Left colon (tissue), 2 donors: ENCODE measurements around the gene NRK. TPM values are rescaled to one million over a fixed set of nuclear protein-coding genes. Genes with fewer than 3 reads are reported as not detected.
"Not testable (repeated sequence)": the region's sequence is repeated elsewhere in the genome, so short reads cannot be mapped to it uniquely, and the experiment has no call there.

Experiments used
- ATAC-seq: fragments of 200-7000 bp; cut with Tn5 transposase; one replicate; pipeline ENCODE4 v1.9.1; 2020; ENCODE audit warnings: mild to moderate bottlenecking, moderate library complexity
- DNase-seq, 2 donors: peaks; one replicate each; pipeline ENCODE4 v3.0.0-alpha.2; 2020
- intact Hi-C, 2 donors: fragments of 100-400 bp; cut with DNase I in 1 of 2; cut with micrococcal nuclease in 1 of 2; formaldehyde crosslinking; loops; one replicate each; pipeline versions ENCODE4 v1.11.2 to v1.14.0; 2022; cut with DNase I, micrococcal nuclease
- total RNA-seq, 2 donors: library from RNA; stranded (reverse); fragmentation: NEBNext Ultra II Directional; extraction: Animal tissue kit (Norgen Biotek cat#: 25700); gene quantifications; one replicate each; pipeline ENCODE4 v1.2.1, GENCODE V29; 2021
- donor health status: DM: no; HTN: no; CAD: no.
- donor health status: DM: yes; HTN: yes; CAD: no.

Gene NRK
- total RNA-seq, 2 donors from 2014 or later: 0.06 to 0.34 TPM

GRCh38 chrX:105876658-105877057 lies 54.3 kb downstream of the NRK start:
- ATAC-seq: peak; percentile 45
- DNase-seq: no peak
- intact Hi-C loops: no loop called here

DNA sequence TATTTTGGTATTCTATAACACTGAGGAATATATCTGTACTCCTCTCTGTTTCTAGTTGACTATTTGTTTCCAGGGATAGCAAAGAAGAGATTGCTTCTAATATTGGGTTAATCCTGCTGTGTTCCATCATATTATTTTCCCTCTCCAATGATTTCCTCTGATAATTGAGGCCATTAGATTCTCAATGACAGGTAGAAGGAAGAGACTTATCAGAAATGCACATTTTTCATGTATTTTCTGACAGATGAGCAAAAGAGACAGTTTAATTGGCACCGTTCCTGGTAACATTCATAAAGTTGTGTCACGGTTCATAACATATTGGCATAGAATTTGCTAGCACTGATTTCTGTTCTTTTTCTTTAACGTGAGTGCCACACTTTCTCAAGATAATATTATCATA lies 58.2 kb downstream of the NRK start:
- intact Hi-C loops: no loop called here
- ATAC-seq (no peak), DNase-seq (no peak)

GRCh38 chrX:105882581-105883275 lies 60.4 kb downstream of the NRK start:
- DNase-seq: no peak
- intact Hi-C loops: no loop called here
- ATAC-seq: no peak

- ATAC-seq (no peak), DNase-seq (no peak)
- intact Hi-C loops: no loop called here
Observed at GRCh38 chrX:105894721-105895120, 72.4 kb downstream of the NRK start.

GRCh38 chrX:105909576-105909975 lies 87.2 kb downstream of the NRK start:
- intact Hi-C loops: no loop called here
- ATAC-seq: no peak
- DNase-seq: no peak

DNA sequence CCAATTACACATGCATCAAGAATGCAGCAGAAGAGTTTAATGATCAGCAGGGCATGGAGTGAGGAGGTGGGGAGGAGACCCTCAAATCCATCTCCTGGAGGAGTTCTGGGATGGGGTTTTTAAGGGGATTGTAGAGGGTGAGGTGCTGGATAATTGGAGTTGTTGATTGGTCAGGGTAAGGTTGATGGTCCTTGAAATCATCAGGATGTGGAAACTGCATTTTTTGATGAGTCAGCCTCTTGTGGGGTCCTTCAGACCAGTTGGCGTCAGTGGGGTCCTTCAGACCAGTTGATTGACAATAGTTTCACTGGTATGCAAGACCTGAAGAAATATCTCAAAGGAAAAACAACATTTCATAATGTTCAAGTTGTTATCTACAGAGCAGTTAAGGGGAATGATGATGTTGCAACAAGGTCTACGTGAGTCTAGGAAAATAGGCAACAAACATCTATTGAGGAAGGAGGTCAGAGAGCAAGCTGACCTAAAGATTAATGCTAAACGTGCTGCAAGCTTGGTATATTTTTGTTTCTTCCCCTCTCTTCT lies 88.3 kb downstream of the NRK start:
- intact Hi-C loops: no loop called here
- ATAC-seq: no peak
- DNase-seq: no peak

- DNase-seq (no peak), ATAC-seq (no peak)
Observed at GRCh38 chrX:105945266-105945665, 122.9 kb downstream of the NRK start.

GRCh38 chrX:105969487-105969886 lies 147.1 kb downstream of the NRK start:
- ATAC-seq (peak; percentile 57), DNase-seq (no peak)
- intact Hi-C loops: no loop called here

More at GRCh38 chrX:105945266-105945665, 122.9 kb downstream of the NRK start:
- intact Hi-C loops: no loop called here

- DNase-seq (peak in 1 of 2 donors; percentile 7), ATAC-seq (peak; percentile 80)
- intact Hi-C loops: no loop called here
Observed at GRCh38 chrX:105972690-105973386, 150.5 kb downstream of the NRK start.

DNA sequence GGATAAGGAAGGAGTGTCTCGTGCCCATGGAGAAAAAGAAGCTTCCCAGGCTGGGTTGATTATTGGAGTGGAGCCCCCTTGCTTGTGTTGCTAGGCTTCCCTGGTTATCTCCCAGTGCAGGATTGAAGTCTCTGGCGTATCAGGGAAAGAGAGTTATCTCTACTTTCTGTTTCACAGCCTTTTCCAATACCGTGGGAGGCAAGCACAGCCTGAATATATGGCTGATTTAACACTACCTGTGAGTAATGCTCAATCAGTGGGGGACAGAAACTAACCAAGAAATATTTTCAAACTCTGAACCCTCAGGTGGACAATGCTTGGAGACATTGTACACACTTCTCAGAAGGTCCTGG lies 151.0 kb downstream of the NRK start:
- intact Hi-C loops: no loop called here

GRCh38 chrX:105975382-105975781 lies 153.0 kb downstream of the NRK start:
- peak; percentile 38 for ATAC-seq
- no peak for DNase-seq
- intact Hi-C loops: no loop called here

More for the DNA sequence above, 151.0 kb downstream of the NRK start:
- DNase-seq (no peak), ATAC-seq (peak; percentile 44)

DNA sequence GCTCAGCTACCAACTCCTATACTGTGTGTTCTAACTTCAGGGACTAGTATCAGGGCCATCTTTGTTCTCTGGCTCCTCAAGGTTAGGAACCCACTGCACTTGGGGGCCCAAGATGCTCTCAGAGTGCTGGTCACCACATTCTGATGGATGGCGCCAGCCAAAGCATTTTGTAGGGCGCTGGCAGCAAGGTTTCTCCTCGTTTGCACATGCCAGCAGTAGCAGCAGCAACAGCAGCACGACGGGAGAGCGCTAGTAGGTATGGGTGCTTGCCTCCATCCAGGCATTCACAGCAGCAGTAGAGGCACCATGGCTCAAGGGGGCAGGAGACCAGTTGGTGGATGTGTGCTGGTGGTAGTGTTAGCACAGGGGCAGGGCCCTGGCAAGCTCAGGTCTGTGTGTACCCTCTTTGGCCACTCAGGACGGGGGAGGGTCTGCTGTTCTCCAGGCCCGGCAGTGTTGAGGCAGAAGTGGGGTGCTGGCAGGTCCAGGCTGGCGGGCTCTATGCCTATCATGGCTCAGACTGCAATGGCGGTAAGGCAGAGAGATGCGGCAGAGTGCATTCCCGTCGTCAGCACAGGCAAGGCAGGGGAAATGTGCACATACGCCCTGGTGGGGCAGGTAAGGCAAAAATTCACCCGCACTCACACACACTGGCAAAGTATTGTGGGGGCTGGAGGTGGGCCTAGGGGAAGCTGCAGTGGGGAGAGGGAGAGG lies 159.6 kb downstream of the NRK start:
- DNase-seq: no peak
- no peak for ATAC-seq
- intact Hi-C loops: no loop called here

GRCh38 chrX:105988487-105988886 lies 166.1 kb downstream of the NRK start:
- ATAC-seq, intact Hi-C loops, DNase-seq: not testable (repeated sequence)

GRCh38 chrX:105999294-105999693 lies 177.0 kb downstream of the NRK start:
- DNase-seq (no peak), ATAC-seq (no peak)
- intact Hi-C loops: no loop called here

DNA sequence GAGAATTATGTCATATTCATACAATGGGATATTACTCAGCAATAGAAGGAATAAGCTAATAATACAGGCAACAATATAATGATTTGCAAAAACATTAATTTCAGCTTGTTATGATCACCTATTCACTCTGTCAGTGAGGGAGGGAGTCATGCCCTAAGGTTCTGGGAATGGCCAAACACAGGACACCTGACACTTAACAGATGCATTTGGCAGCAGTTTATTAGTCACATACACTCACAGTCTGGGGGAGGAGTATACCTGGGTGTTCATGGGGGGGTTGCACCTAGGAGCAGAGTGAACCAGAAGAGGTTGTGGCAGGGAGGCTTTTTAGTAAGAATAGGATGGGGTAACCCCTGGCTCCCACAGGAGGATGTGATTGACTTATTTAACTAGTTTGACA lies 177.9 kb downstream of the NRK start:
- intact Hi-C loops: no loop called here
- DNase-seq (no peak), ATAC-seq (no peak)

- intact Hi-C loops, ATAC-seq, DNase-seq: not testable (repeated sequence)
Observed at GRCh38 chrX:106000609-106001008, 178.3 kb downstream of the NRK start.

DNA sequence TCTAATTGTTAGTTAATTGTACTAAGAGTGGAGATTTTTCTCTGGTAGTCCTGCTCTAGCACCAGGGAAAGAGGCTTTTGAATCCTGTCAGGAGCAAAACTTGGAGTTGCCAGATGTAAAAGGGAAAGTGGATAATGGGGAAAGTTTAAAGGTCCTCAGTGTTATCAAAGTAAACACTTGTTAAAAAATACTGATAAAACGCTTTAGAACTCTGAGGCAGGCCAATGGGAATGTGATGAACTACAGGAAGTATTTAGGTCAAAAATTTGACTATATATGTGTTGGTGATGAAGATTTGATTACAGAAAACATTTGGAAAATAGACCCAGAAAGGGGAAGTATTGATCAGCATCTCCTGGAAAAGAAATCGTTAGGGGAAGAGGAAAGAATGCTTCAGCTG lies 183.3 kb downstream of the NRK start:
- intact Hi-C loops: no loop called here

DNA sequence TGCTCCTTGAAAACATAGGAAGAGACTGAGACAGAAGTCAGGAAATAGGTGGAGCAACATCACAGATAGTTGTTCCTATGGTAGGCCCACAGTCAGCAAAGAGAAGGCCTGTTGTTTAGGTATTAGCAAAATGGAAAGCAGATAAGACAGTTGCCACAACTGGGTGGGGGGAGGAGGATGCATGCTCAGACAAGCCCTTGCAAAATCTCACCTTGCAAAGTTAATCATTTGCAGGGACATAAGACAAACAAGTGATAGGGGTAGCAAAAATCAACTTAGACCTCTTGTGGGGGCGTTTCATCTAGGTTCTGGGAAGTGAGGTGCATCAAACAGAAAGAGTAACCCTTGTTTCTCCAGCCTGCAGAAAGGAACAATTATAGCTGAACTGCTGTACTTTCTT lies 185.5 kb downstream of the NRK start:
- DNase-seq: no peak
- intact Hi-C loops: no loop called here
- ATAC-seq: no peak

More for the DNA sequence above, 183.3 kb downstream of the NRK start:
- no peak for DNase-seq
- ATAC-seq: no peak
